HS-5 (cell line): Measurements from ENCODE around the gene TYSND1.
"Not testable (repeated sequence)": the region's sequence is repeated elsewhere in the genome, so short reads cannot be mapped to it uniquely, and the experiment has no call there.

Experiments
- DNase-seq: peaks from one replicate; pipeline ENCODE4 v3.0.0-alpha.2; 2012; ENCODE audit warnings: low read depth

Gene TYSND1

DNA sequence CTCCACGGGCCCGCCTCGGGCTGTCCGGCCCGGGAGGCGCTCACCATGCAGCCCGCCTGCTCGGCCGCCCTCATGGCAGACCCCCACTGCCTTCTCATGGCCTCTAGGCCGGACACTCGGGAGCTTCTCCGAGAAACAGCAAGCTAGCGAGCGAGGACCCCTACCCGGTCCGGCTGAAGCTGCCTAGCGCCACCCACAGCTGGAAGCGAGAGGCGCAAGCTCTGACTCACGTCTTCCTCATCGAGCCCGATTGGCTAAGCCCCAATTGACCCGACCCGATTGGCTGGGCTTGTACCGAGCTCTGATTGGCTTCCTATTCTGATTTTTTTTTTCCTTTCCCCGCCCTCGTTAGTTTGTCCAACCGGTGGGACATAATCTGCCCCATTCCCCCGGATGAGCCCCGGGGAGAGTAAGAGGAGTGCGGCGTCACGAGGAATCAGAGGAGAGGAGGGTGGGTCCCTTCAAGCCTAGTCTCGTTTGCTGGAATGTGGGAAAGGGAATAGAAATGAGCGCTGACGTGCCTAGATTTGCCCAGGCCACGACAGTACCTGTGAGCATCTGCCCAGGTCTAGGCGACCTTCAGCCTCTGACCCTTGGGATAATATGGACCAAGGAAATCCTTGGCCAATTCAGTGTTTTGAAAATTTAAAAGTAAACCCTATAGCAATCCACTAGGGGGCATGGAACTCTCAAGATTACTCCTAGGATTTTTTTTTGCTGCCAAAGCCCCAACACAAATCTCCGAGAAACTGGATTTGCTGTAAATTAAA, at the start of gene TYSND1:
Gene TYSND1, minus strand, starts transcription at position 212 of the 770 bp plus-strand sequence. Its CDS starts 114 bp downstream, at position 98.
- DNase-seq = peak; percentile 94

- DNase-seq = no peak
These were observed 46.9 kb upstream of the TYSND1 start for GRCh38 chr10:70193391-70193844.

DNA sequence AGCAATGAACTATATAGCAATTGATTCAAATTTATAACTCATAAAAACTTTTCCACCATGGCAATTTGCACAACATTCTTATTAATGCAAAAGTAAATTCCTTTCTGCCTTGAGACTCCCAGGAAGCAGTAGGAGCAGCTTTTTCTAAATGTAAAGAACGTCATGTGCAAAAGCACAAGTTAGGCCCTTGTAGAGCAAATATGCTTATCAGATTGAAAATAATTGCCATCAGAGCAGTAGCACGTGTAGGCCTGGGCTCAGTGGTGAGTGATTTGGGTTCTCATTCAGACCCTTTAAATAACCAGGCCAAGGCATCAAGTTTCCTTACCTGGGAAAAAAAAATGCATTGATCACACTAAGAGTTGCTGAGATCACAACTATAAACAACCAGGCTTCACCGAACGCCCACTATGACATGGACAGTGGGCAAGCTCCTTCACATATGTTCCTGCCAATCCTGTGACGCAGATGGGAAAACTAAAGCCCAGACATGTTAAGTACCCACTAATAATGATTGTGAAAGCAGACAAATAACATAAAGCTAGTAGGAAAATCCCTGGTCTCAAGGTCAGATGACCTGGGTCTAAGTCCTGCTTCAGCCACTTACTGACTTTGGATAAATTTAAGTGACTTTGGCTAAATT, 45.9 kb upstream of the TYSND1 start:
- DNase-seq = no peak

GRCh38 chr10:70191972-70192305, 45.4 kb upstream of the TYSND1 start:
- DNase-seq = peak; percentile 90

DNA sequence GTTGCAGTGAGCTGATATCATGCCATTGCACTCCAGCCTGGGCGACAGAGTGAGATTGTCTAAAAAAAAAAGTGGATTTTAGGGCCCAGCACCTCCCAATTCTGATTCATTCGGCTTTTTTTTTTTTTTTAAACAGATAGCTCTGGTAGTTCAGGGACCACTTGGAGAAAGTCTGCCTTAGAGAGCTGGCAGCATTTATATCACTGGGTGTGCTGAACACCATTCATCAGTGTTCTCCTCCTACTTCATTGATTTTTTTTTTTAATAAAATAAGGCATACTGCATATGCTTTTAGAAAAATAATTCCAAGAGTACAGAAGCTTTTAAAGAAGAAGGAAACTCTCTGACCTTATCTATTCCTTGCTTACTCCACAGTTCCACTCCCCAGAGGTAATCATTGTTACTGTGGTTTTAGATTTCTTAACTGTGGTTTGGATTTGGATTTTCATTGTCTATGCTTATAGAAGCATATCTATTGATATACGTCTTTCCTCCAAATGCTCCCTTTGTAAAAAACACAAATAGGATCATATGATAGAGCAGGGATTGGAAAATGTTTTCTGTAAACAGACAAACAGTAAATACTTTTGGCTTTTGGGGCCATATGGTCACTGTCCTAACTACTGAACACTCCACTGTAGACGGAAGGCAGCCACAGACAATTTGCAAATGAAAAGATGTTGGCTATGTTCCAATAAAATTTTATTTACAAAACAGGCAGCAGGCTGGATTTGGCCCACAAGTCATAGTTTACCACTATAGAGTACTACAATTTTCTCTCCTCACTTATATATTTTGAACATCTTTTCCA, 44.9 kb upstream of the TYSND1 start:
- DNase-seq = no peak

DNA sequence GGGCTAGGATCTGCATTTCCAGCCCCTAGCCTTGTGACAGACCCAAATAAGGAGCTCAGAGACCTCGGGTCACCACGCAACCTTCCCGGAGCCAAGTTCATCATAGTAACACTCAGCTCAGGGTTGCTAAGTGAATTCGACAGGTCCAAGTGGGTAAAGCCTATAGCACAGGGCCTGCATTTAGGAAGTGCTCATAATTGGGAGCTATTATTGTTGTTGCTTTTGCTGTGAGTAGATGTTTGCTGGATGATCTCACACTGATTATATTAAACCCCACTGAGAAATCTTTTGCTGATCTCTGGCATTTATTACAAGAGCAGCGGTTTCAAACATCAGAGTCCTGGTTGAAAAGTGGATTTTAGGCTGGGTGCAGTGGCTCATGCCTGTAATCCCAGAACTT, 44.1 kb upstream of the TYSND1 start:
- DNase-seq = no peak

GRCh38 chr10:70190102-70190501, 43.6 kb upstream of the TYSND1 start:
- no peak for DNase-seq

DNA sequence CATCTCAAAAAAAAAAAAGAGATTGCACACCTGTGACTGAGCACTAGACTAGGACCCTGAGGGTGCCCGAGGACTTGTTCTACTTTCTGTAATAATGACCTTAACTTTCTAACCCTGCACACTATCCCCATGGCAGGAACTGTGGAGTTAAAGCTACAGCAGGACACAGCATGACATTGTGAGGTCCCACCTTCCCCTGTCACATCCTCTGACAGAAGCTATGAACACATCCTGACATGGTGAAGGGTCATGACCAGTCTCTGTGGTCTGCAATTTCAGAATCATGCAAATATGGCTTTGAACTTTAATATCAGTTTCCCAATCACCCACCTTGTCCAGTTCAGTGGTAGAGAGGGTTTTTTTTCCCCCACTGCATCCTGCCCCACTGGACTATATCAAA, 42.3 kb upstream of the TYSND1 start:
- DNase-seq = no peak

GRCh38 chr10:70186571-70186970, 40.1 kb upstream of the TYSND1 start:
- no peak for DNase-seq

- DNase-seq = no peak
These were observed 39.6 kb upstream of the TYSND1 start for GRCh38 chr10:70186090-70186489.

DNA sequence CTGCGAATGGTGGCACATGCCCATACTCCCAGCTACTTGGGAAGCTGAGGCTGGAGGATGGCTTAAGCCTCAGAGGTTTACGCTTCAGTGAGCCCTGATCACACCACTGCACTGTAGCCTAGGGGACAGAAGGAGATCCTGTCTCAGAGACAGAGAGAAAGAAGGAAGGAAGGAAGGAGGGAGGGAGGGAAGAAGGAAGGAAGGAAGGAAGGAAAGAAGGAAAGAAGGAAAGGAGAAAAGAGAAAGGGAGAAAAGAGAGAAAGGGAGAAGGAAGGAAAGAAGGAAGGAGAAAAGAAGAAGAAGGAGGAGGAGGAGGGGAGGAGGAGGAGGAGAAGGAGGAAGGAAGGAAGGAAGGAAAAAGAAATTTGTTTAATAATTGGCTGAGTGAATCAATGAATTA, 36.8 kb upstream of the TYSND1 start:
- DNase-seq = no peak

DNA sequence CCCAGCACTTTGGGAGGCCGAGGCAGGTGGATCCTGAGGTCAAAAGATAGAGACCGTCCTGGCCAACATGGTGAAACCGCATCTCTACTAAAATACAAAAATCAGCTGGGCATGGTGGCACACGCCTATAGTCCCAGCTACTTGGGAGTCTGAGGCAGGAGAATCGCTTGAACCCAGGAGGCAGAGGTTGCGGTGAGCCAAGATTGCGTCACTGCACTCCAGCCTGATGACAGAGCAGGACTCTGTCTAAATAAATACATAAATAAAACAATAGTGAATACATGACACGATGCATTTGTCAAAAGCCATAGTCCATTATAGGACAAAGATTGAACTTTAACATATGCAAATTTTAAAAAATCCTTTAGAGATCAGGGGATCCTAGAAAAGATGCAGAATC, 32.7 kb upstream of the TYSND1 start:
- not testable (repeated sequence) for DNase-seq

DNA sequence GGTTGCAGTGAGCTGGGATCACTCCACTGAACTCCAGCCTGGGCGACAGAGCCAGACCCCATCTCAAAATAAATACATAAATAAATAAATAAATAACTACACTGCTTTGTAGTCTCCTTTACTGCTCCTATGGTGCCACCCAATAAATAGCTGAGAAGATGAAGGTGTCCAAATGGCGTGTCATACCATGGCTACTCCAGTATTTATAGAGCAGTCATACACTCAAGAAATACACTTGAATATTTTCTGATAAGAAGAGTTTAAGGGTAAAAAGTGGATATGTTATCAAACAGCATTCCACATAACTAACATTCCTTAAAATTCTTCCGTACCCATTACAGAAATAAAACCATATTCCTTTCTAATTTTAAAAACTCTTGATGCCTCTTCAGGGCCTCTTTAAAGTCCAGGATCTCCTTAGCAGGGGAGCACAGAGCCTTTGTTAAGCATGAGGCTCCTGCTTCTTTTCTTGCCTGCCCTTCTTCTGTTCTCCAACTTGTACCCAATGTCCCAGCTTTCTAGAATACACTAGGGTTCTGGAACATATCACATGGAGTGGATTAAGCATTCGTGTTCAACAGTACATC, 31.7 kb upstream of the TYSND1 start:
- no peak for DNase-seq

- DNase-seq = no peak
These were observed 29.9 kb upstream of the TYSND1 start for GRCh38 chr10:70176441-70176840.

- DNase-seq = no peak
These were observed 29.0 kb upstream of the TYSND1 start for GRCh38 chr10:70175516-70175915.

- DNase-seq = no peak
These were observed 27.7 kb upstream of the TYSND1 start for GRCh38 chr10:70174058-70174741.

DNA sequence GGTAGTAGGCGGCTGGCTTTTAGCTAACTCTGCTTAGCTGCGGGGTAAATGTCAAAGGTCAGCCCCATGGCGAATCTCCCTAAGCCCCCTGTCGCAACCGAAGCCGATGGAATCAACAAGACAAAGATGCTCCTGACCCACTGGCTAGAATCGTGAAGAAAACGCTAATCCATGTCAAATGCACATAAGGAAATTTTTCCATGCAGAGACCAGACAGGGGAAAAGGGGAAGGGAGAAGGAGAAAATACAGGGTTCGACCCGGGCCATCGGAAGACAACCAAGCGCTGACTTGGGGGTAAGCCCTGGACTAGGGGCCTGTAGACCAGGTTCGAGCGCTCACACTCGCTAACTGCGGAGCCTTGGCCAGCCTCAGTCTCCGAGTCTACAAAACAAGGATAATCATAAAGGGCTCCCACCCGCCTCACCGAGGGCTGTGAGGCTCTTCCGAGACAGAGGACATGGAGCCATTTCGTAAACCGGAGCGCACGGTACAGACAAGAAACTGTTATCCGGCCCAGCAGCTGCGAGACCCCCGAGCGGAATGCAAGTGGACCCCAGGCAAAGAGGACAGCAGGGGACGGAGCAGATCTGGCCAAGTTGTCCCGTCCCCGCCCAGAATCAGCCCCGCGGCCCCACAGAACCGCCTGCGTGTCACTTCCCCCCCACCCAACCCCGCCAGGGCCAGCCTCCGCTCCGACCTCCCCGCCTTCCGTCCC, 23.3 kb upstream of the TYSND1 start:
- no peak for DNase-seq

DNA sequence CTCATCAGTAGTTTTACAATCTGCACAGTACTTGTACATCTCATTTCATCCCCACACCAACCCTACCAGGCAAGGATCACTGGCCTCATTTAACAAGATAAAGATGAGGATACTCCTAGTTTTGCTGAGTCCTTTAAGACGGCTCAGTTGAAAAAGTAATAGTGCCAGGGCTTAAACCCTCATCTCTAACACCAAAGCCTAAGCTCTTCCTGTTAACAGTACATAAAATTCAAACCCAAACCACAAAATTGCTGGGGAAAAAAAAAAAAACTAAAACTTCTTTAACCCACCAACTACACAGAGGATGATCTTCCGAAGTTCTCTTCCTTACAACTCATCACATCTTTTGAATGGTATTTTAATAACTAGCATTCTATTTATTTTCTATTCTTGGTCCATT, 22.5 kb upstream of the TYSND1 start:
- DNase-seq = no peak

DNA sequence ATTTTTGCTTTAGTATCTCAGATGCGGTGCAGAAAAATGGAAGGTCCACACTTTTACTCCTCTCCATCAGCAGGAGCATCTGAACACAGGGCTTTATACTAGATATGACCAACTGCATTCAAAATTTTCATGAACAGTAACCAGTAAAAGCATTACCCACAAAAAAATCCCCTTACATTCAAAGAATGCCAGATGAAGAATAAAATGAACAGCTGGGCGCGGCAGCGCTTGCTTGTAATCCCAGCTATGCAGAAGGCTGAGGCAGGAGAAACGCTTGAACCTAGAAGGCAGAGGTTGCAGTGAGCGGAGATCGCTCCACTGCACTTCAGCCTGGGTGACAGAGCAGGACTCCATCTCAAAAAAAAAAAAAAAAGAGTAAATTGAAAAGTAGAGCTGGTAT, 20.7 kb upstream of the TYSND1 start:
- no peak for DNase-seq

- DNase-seq = no peak
These were observed 19.9 kb upstream of the TYSND1 start for GRCh38 chr10:70166394-70166793.

DNA sequence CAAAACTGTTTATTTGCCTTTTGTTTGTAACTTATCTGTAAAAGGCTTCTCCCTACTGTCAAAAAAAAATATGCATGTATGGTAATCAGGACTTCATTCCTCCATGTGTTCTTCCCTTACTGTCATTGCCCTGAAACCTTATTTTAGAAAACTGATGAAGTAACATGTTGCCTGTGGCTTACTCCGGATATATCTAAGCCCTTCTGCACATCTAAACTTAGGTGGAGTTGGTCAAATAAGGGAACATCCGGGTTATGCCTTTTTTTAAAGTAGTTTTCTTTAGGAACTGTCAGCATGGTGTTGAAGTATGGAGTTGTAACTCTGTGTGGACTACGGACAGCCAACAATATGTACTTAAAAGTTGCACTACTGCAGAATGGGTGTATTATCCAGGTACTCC, 17.7 kb upstream of the TYSND1 start:
- DNase-seq = no peak
